Bladder microvascular endothelial cell (primary cell): Measurements from ENCODE around the gene CLRN3. TPM values are rescaled to one million over a fixed set of nuclear protein-coding genes. Genes with fewer than 3 reads are reported as not detected.

Experiments used
- total RNA-seq: library from RNA; depleted of rRNA; stranded (reverse); fragments of >200 nt; gene quantifications from 2 replicates; pipeline ENCODE4 v1.2.3, GENCODE V29; 2014

Gene CLRN3, protein sequence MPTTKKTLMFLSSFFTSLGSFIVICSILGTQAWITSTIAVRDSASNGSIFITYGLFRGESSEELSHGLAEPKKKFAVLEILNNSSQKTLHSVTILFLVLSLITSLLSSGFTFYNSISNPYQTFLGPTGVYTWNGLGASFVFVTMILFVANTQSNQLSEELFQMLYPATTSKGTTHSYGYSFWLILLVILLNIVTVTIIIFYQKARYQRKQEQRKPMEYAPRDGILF
- 0.38 TPM in 1 of 2 replicates, not detected in the other for total RNA-seq

GRCh38 chr10:127892743-127893142 is at the start of gene CLRN3:
TSS of gene CLRN3 (minus strand) at chr10:127892941. CDS start at chr10:127892784, 157 bp downstream.

GRCh38 chr10:127906548-127907377 is 14.0 kb upstream of the CLRN3 start, which contains the start of gene PTPRE:
TSS of gene PTPRE (plus strand) at chr10:127907103. CDS start at chr10:128040882, 133,779 bp downstream.

Other genes starting within 250 kb of the CLRN3 start
- not detected in 2 replicates for gene FOXI2, start 155.8 kb downstream of the CLRN3 start, total RNA-seq
- gene PTPRE, start 14.2 kb upstream of the CLRN3 start, total RNA-seq, result 28.8 and 265 TPM in 2 replicates
- 16.8 and 23.2 TPM in 2 replicates for gene MKI67, start 233.5 kb upstream of the CLRN3 start, total RNA-seq